Spleen (tissue), 11 donors: ENCODE measurements around the gene RASA3. TPM values are rescaled to one million over a fixed set of nuclear protein-coding genes. Genes with fewer than 3 reads are reported as not detected.

Experiments
- DNase-seq: peaks from one replicate; pipeline ENCODE4 v3.0.0-alpha.2; 2020
- H3K27ac ChIP-seq, 8 donors: fragments of 200-600 bp; sonication (generic) in 7 of 8; 1 replicate in 4 of 8; 2 replicates in 4 of 8; pipeline versions ENCODE4 v1.5.0 to v1.8.0; 2016 to 2021; ENCODE audit warnings: inconsistent platforms in 4 of 8, mild to moderate bottlenecking in 4 of 8, moderate library complexity in 1 of 8
- H3K27me3 ChIP-seq, 7 donors: fragments of 200-600 bp; sonication (generic) in 6 of 7; replicated peaks in 1 of 7; 1 replicate in 4 of 7; 2 replicates in 3 of 7; pipeline versions ENCODE4 v1.5.0 to v1.8.0; 2016 to 2021; ENCODE audit warnings: inconsistent platforms in 3 of 7, mild to moderate bottlenecking in 1 of 7
- H3K36me3 ChIP-seq, 6 donors: fragments of 200-600 bp; sonication (generic) in 5 of 6; 1 replicate in 4 of 6; 2 replicates in 2 of 6; pipeline versions ENCODE4 v1.5.0 to v1.8.0; 2016 to 2021; ENCODE audit warnings: inconsistent platforms in 2 of 6
- H3K4me1 ChIP-seq, 6 donors: fragments of 200-600 bp; sonication (generic) in 5 of 6; 1 replicate in 3 of 6; 2 replicates in 3 of 6; pipeline versions ENCODE4 v1.5.0 to v1.8.0; 2016 to 2021; ENCODE audit warnings: inconsistent platforms in 3 of 6
- H3K4me3 ChIP-seq, 8 donors: fragments of 200-600 bp; sonication (generic) in 7 of 8; 1 replicate in 4 of 8; 2 replicates in 4 of 8; pipeline versions ENCODE4 v1.5.0 to v1.8.0; 2016 to 2021; ENCODE audit warnings: inconsistent platforms in 4 of 8, mild to moderate bottlenecking in 4 of 8, moderate library complexity in 2 of 8
- H3K9me3 ChIP-seq, 8 donors: fragments of 200-600 bp; sonication (generic) in 7 of 8; 1 replicate in 4 of 8; 2 replicates in 4 of 8; pipeline versions ENCODE4 v1.5.0 to v1.8.0; 2016 to 2021; ENCODE audit warnings: inconsistent platforms in 4 of 8
- POLR2A ChIP-seq, 3 donors: fragments of 450-650 bp; IDR thresholded peaks; one replicate each; pipeline ENCODE4 v1.5.1; 2017; ENCODE audit warnings: antibody characterized with exemption in 3 of 3, mild to moderate bottlenecking in 1 of 3
- POLR2AphosphoS5 ChIP-seq, 3 donors: sonication (generic); formaldehyde crosslinking; IDR thresholded peaks; one replicate each; pipeline ENCODE4 v1.5.1; 2017; ENCODE audit warnings: antibody characterized with exemption in 3 of 3
- WGBS, 5 donors: extraction: QIAGEN DNeasy Blood & Tissue Kit in 3 of 5; methylation state at CpG; one replicate each; pipeline versions ENCODE4 v1.1.5 to v1.1.7; 2013 to 2018; 5-methylcytosine and 5-hydroxymethylcytosine counted together
- intact Hi-C: fragments of 100-400 bp; cut with DNase I; formaldehyde crosslinking; loops from one replicate; pipeline ENCODE4 v1.15.0; 2023; ENCODE audit warnings: low total_unique reads
- polyA plus RNA-seq, 3 donors: library from polyadenylated mRNA; stranded (reverse); fragments of 200-250 nt; gene quantifications; one replicate each; pipeline ENCODE4 v1.2.1, GENCODE V29; 2013
- total RNA-seq, 7 donors: library from RNA; depleted of rRNA in 3 of 7; stranded (reverse); fragments of >200 nt in 3 of 7; fragmentation: NEBNext Ultra II Directional in 4 of 7; extraction: Animal tissue kit (Norgen Biotek cat#: 25700) in 4 of 7; gene quantifications; one replicate each; pipeline versions ENCODE4 v1.1.0 to v1.2.1, GENCODE V29; 2016 to 2021
- TF ChIP-seq, protein P1 (sequence below), 11 experiments: fragments of 200-600 bp in 7 of 11; fragments of 450-650 bp in 4 of 11; sonication (generic) in 4 of 11; IDR thresholded peaks in 8 of 11; conservative IDR thresholded peaks in 3 of 11; 1 replicate in 7 of 11; 2 replicates in 4 of 11; pipeline versions ENCODE4 v1.4.0 to v1.8.0; 2016 to 2021; ENCODE audit warnings: antibody characterized with exemption in 11 of 11, inconsistent platforms in 4 of 11, mild to moderate bottlenecking in 1 of 11
- donor health status: healthy with polysubstance abuse.
- donor health status: DM: no; HTN: no; CAD: no; lungs with moderate emphysema.
- donor health status: DM: no; HTN: no; CAD: no.
- donor health status: Bipolar disorder and iron deficiency.
- donor health status: healthy.
- donor health status: DM: no; HTN: no; CAD: no.
- donor health status: DM: yes; HTN: yes; CAD: no.

Gene RASA3
- total and polyA plus RNA-seq, 10 donors: 11.7 to 52.8 (median 47.7) TPM

DNA sequence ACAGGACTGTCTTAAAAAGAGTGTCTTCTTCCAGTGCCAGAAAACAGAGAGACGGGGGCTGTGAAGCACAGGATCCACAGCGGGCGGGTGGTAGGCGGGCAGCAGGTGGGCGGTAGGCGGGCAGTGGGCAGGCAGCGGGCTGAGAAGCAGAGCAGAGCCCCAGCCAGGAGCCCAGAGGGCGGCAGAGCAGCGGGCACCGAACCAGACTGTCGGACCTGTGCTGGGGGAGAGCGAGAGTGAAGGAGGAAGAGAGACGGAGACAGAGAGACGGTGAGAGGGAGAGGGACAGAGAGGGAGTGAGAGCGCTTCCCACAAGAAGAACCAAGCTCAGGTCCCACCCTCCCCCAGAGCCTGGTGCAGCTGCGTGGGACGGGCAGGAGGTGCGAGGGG lies 30.3 kb downstream of the RASA3 start:
- intact Hi-C loops: no loop called here
- DNase-seq: peak; percentile 63
- 91 to 94% (median 92%) methylated on average over 17 to 18 of the region's 18 CpGs for WGBS, 5 donors
- Histone ChIP-seq H3K27me3 (no peaks in the 10 kb centered on the region), H3K27ac (peak overlapping the region in 3 of 8 donors; percentile 49 to 65 (median 51)), H3K9me3 (no peaks in the 10 kb centered on the region), H3K4me3 (no peak overlapping the region), H3K36me3 (peaks cover 0 to 23% (median 0%) of the 10 kb centered on the region in 6 donors), H3K4me1 (peaks cover 0 to 82% (median 64%) of the 10 kb centered on the region in 6 donors)
- TF ChIP-seq POLR2AphosphoS5 (IDR thresholded peaks at IDR 0.05): no peak
- TF ChIP-seq, protein P1, sequence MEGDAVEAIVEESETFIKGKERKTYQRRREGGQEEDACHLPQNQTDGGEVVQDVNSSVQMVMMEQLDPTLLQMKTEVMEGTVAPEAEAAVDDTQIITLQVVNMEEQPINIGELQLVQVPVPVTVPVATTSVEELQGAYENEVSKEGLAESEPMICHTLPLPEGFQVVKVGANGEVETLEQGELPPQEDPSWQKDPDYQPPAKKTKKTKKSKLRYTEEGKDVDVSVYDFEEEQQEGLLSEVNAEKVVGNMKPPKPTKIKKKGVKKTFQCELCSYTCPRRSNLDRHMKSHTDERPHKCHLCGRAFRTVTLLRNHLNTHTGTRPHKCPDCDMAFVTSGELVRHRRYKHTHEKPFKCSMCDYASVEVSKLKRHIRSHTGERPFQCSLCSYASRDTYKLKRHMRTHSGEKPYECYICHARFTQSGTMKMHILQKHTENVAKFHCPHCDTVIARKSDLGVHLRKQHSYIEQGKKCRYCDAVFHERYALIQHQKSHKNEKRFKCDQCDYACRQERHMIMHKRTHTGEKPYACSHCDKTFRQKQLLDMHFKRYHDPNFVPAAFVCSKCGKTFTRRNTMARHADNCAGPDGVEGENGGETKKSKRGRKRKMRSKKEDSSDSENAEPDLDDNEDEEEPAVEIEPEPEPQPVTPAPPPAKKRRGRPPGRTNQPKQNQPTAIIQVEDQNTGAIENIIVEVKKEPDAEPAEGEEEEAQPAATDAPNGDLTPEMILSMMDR (IDR thresholded peaks at IDR 0.05 in 8 of 11, conservative IDR thresholded peaks at IDR 0.05 in 3 of 11): no peak
- TF ChIP-seq POLR2A (IDR thresholded peaks at IDR 0.05): no peak

DNA sequence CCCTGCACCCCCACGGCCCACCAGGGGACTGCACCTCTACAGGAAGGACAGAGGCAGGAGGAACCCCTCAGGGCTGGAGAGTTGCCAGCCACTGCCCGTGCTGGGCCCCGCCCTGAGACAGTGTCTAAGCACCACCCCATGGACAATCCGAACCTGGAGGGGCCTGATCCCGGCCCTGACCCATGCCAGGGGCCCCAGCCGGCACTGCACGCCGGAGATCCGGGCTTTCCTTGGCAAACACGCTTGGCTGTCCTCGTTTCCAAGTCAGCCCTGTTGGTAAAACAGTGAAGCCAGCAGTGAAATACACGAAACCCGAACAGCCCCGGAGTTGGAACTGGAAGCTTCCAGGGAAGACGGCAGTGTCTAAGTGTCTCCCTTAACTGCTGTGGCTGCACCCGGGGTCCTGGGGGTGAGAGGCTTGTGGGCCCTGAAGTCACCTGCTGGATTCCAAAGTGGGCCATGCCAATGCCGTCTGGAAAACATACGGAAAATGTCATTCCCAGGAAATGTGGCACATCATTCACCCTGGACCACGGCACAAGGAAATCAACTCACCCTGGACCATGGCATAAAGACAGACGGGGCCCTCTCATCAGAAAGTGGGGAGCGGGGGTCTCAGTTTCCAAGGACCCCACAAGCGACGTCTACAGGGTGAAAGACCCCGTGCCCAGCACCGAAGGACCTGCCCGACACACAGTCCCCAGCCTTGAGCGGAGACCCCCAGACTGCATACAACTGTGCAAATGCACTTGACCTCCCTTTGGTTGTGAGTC lies 30.9 kb downstream of the RASA3 start:
- 75 to 82% (median 79%) methylated on average over 25 to 27 of the region's 27 CpGs for WGBS, 5 donors
- H3K36me3 ChIP-seq: peaks cover 0 to 20% (median 0%) of the 10 kb centered on the region in 6 donors
- peaks cover 0 to 82% (median 63%) of the 10 kb centered on the region in 6 donors for H3K4me1 ChIP-seq
- H3K27me3 ChIP-seq: no peaks in the 10 kb centered on the region
- no peaks in the 10 kb centered on the region for H3K9me3 ChIP-seq
- H3K4me3 ChIP-seq: no peak overlapping the region
- DNase-seq: peak; percentile 68
- TF ChIP-seq, protein P1 (IDR thresholded peaks at IDR 0.05 in 8 of 11, conservative IDR thresholded peaks at IDR 0.05 in 3 of 11): no peak
- TF ChIP-seq POLR2AphosphoS5 (IDR thresholded peaks at IDR 0.05) (no peak), POLR2A (IDR thresholded peaks at IDR 0.05) (no peak)
- intact Hi-C loops: no loop called here
- H3K27ac ChIP-seq: peak overlapping the region in 5 of 8 donors; percentile 14 to 65 (median 49)

DNA sequence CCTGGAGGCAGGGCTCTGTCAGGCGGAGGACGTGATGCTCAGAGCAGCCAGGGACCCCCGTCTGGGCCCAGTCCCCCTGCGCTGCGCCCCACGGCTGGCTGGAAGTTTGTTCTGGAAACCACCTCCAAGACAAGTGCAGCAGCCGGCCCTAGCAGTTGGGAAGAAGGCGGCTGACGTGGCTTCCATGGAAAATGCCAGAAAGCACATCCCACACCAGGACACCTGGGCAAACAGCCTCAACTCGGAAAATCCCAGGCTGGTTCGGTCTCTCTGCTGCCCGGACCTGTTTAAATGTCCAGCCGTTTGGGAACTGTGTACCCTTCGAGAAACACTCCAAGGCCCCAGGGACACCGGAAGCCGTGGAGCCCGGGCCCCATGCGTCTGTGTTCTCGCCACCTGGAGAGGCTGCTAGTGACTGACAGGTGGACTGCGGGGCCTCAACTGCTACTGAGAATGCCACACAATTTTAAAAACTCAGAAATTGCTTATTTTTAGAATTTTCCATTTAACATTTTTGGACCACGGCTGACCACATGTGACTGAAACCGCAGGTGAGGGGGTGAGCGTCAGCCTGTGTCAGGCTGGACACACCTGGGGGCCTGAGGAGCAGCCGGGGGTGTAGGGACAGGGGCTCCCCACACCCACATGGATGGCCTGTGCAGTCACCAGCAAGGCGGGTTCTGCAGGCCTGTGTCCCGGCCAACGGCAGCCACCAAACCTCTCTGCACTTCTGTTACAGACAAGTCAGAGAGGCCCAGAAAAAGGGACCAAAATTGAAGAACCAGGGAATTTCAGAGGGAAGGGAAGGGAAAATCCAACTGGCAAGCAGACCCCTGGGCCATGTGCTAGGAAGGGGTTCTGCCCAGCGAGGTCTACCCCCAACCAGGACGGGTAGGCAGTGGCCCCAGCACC lies 31.7 kb downstream of the RASA3 start:
- H3K27me3 ChIP-seq: no peaks in the 10 kb centered on the region
- WGBS, 5 donors: 75 to 88% (median 84%) methylated on average over 19 to 29 of the region's 29 CpGs
- H3K27ac ChIP-seq: peak overlapping the region in 4 of 8 donors; percentile 44 to 65 (median 50)
- intact Hi-C loops: no loop called here
- TF ChIP-seq, protein P1 (IDR thresholded peaks at IDR 0.05 in 8 of 11, conservative IDR thresholded peaks at IDR 0.05 in 3 of 11): no peak
- H3K4me1 ChIP-seq: peaks cover 0 to 80% (median 56%) of the 10 kb centered on the region in 6 donors
- no peak overlapping the region for H3K4me3 ChIP-seq
- DNase-seq: peak; percentile 73
- no peaks in the 10 kb centered on the region for H3K9me3 ChIP-seq
- H3K36me3 ChIP-seq: peaks cover 0 to 17% (median 0%) of the 10 kb centered on the region in 6 donors
